Measurements from ENCODE around the gene HIVEP2.

Gene HIVEP2

DNA sequence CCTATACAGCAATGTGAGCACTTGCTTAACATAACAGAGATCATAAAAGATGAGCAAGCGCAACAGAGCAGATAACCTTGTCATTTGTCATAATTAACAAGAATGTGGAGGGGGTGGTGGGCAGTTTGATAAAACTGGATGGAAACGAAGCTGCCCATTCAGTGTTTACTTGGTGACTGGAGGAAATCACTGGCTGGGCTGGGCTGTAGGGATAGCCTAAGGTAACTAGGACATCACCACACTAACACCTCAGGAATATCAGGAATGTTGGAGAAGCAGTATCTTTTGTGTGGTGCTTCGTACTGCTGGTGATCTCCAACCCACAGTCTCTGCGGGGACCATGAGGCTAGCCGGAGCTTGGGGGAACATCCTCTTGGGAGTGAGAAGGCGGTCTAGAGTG is 218.4 kb downstream of the HIVEP2 start:
- no peak for DNase-seq

DNA sequence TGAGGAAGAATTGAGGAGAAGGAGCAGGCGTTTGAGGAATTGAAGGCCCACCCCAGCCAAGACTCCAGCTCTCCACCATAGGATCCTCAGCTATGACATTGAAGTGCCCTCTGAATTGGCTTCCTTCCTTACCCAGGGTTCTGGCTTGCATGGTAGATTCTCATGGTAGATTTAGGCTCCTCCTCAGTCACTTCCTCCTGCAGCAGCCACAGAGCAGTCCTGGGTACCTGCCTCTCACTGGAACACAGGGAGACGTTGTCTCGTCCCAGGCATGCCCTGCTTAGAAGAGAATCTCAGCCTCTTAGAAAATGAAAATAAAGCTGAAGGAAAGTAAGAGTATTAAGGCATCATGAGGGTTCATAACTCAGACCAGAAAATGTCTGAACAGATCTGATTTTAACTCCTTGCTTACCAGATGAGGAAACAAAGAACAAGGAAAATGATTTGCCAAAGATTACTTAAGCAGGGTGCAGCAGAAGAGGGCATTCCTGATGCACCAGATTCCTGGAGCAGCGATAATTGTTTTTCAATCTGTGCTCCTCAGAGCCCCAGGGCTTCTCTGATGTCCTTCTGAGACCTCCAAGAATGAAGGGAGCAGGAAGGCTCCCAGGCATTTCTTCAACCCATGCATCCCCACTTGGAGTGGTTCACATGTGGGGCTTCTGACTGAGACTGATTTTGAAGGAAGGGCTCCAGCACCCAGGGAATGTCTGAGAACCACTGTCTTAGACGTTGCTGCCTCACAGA is 219.8 kb downstream of the HIVEP2 start:
- no peak for DNase-seq

DNA sequence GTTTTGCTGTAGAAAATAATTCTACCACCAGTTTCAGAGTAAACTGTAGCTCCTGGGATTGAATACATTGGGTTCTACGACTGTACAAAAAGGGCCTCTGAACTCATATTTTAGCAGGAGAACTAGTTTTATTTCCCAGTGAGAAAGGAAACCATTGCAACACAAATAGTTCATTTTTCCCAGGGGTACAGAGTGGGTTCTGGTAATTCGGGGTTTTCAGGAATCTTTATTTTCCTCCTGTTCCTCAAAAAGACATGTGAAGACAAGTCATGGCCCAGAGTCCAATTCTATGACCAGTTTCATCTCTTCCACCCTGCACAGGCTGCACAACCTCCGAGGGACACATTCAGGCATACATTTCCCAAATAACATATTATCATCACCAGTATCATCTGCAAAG is 222.1 kb downstream of the HIVEP2 start:
- no peak for DNase-seq

DNA sequence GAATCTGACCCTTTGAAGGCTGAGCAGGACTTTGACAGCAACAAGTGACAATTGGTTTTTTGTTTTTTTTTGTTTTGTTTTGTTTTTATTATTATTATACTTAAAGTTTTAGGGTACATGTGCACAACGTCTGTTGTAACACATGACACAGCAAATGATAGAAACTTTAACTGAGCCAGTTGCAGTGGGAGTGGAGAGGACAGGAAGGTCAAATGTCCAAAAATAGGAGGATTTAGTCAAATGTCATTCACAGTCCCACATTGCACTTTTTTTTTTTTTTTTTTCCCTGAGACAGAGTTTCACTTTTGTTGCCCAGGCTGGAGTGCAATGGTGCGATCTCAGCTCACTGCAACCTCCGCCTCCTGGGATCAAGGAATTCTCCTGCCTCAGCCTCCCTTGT is 223.0 kb downstream of the HIVEP2 start:
- DNase-seq = no peak

DNA sequence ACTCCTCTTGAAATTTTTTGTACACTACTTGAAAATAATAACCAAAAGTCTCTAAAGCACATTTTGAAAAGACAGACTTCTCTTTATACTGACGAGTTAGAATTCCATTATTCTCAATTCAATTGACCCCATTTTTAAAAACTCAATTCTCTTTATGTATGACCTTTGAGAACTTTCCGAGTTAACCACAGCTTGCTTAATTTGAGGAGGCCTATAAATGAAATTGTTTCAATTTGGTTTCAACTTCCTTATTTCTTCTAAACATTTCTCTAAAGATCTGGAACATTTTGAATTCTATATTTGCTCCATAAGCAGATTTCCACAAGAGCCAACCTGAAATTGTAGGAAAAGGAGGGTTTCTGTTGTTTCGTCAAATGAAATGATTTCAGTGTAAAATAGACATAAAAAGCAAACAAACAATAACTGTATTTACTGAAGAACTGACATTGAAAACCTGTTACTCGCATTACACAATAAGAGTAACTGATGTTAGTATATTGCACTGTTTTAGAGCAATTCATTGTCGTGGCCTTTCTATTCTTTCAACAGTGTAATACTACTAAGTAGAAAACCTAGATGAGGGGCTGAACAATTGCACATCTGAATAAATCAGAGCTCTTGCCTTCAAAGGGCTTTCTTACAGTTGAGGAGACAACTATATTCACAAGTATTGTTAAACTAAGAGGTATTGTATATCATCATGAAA is 223.6 kb downstream of the HIVEP2 start:
- DNase-seq = no peak

DNA sequence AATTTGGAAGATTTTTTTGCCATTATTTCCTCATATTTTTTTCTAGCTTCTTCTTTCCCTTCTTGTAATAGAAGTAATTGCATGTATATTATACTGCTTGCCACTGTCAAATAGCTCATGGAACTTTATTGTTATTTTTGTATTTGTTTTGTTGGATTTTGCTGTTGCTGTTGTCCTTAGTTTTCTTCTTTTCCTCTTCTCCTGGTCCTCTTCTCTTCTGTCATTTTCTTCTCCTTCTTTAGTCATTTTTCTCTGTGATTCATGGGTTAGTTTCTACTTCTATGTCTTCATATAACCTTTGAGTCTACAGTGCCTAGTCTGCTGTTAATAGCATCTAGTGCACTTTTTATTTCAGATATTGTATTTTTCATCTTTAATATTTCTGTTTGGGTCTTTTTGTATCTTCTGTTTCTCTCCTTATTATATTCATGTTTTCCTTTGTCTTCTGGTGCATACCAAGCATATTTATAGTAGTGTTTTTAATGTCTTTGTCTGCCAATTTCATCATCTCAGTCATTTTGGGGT is 226.2 kb downstream of the HIVEP2 start:
- DNase-seq = no peak

DNA sequence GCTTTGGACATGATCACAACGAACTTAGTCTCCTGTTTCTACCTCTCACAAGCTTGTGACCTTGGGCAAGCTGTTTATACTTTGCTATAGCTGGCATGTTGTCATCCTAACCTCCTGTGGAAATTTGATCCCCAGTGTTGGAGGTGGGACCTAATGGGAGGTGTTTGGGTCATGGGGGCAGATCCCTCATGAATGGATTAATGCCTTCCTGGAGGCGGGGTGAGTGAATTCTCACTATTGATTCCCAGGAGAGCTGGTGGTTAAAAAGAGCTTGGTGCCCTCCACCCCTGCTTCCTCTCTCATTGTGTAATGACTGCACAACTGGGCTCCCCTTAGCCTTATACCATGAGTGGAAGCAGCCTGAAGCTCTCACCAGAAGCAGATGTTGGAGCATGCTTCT is 228.9 kb downstream of the HIVEP2 start:
- DNase-seq = no peak

DNA sequence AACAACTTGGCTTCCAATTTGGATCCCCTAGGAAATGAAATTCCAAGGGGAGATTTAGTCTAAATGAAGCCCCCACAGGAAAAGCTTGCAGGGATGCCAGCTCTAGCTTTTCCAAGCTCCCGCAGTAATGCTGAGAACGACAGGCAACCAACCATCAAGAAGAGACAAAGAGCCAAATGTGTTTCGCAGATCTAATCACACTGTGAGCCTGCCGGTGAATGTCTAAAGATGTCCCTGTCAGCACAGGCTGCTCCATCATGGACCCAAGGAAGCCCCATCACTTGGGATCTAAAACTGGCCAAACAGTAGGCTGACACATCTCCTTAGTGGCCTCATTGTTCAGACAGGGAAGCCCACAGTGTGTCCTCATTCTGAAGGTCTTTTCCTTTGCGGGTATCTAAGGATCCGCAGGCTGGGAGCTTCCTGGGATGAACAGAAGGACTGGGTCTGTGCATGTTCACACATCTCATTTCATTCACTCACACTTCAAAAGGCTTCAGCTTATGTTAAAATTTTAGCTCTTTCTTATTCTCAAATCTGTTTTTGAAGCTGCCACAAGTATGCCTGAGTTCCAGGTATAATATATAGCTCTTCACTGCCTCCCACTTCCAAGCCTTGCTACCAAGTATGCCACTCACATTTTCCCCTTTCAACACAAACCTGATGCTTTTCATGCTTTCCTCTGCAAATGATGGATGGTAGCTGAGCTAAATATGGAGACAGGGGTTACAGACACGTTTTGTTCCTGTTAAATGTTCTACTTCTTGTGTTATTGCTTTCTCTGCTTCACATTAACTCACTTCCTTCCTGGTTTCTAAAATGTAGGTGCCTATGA is 229.8 kb downstream of the HIVEP2 start:
- no peak for DNase-seq

DNA sequence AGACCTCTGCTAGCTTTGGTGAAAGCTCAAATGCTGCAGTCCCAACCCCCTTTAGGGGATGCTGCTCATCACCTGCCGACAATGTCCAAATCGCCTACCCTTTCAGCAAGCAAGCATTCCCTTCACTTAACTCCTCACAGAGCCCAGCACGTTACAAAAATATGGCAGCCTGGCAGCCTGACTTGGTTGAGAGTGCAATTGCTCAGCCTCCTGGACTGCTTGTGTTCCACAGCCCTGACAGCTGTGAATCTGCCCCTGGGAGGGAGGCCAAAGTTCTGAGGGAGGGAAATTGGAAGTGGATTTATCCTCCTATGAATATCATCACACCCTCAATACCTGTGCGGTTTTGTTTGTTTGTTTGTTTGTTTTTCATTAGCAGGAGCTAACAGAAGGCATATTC is 231.0 kb downstream of the HIVEP2 start:
- DNase-seq = no peak

DNA sequence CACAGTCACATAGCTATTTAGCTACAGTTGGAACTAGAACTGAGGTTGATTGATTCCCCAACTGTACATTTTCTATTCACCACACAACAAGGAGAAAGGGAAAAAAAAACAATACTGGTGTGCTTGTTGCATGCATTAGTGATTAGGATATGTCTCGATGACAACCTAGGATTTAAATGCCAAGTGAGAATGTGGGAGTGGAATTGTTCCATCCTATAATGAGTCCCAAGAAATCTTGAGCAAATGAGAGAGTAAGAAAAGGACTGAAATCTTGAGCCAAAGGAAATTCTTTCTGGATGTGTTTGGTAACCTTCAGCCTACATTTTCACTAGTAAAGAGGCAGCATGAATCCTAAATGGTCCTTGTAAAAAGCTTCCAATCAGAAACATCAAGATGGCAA is 232.7 kb downstream of the HIVEP2 start:
- DNase-seq = no peak

DNA sequence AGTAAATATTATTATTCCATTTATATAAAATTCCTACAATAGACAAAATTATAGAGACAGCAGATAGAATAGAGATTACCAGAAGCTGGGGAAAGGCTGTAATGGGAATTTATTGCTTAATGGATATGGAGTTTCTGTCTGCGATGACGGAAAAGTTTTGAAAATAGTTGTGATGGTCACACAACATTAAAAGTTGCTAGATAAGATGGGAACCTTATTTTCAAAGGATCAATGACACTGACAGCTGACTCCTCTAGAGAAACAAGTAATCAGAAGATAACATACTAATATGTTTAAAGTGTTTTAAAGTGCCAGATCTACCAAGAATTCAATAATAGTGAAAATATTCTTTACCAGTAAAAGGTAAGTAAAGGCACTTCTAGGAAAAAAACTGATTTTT is 236.3 kb downstream of the HIVEP2 start:
- no peak for DNase-seq

DNA sequence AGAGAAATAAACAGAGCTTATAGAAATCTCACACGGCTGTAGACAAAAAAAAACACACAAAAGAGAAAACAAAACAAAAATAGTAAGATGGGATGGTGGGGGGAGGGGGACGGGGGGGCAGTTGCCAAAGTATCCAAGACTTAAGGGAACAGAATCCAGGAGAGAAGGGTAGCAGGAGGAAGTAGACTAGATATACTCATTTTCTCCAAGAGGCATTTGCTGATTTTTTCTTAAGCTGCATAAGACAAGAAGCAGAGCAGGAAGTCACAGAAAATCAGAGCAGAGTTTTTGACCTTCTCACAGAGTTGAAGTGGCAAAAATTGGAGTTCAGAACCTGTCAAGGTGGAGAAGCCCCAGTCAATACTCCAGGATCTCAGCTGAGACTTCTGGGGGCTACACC is 237.7 kb downstream of the HIVEP2 start:
- no peak for DNase-seq

DNA sequence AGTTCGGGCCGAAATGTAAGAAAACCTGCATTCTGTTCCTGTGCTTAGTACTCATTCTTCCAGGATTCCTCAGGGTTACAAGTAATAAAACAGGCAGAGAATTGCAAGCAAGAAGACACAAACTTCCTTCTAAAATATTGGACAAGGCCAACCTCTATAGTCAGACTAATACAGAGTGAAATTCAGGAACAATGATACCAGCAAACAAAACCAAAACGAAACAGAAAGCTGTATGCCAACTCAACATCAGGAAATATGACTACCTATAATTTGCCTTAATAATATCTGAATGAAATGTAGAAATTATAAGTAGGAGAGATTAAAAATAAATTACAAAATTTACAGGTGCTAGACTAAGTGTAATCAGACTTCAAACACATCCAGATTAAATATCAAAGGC is 238.8 kb downstream of the HIVEP2 start:
- no peak for DNase-seq

DNA sequence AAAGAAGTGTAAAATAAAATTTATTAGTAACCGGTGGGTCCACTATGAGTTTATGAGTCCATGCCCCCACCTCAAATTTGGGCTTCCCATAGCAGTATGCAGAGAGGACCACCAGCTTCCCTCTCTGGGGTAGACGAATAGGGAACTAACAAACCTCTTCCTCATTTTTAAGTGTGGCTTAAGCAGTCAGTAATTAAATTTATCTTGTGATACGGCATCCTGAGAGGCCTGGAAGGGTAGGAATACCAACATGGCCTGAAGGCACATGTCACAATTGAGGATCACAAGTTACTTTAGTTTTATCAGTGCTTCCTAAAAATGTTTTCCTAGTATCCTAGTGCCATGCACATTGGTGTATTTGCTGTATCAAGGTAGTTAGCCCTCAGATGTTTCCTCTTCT is 239.9 kb downstream of the HIVEP2 start:
- DNase-seq = no peak

DNA sequence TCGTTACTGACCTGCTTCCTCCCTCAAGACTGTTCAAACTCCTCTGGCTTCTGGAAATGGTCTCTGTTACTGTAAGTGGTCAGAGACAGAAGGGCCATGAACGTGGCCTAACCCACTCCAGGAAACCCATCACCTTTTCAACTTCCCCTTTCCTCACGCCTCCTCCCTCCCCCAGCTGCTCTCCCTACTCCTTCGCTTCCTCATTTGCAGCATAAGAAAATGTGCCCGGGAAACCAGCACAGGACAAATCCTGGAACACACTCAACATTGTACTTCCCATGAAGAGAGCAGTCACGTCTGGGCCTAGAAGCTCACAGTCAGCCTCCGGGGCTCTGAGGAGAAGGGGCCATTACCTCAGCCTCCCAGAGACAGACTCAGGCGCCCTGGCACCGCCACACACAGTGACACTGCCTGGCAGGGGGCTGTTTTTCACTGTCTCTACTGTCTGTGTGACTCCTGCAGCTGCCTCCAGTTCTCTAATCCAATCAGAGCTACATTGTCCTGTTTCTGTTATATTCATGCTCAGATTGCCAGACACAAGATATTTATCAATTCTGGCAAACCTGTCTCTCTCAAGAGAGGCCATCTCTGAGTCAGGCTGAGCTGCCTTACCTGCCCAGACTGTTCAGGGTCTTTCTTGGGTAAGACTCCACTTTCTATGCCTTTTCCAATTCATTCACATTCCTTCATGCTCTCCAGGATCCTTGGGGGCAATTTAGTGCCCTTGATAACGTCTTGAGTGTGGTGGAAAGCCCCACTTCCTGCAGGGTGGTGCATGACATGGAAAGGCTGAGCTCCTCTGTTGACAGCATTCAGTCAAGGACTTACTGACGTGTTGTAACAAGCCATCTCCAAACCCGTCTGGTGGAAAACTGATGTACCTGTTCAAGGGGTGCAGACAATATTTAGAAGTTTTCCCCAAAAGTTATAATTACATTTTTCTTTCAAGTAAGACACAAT is 242.2 kb downstream of the HIVEP2 start:
- DNase-seq = no peak

Data from activated CD4-positive, alpha-beta T cell treated with anti-CD3 and anti-CD28 coated beads, Interleukin-2, amount 50 U/mL, for 4 hours (primary cell).